NCI-H524 treated with DMSO at 0.1 percent for 48 hours (cell line): ENCODE data around the gene PPIF.

Experiments used
- DNase-seq: peaks from one replicate; lab custom pipeline; 2025; lab: John Stamatoyannopoulos, UW

PPIF gene

GRCh38 chr10:79387974-79388850, 40.9 kb downstream of the PPIF start:
- no peak for DNase-seq

DNA sequence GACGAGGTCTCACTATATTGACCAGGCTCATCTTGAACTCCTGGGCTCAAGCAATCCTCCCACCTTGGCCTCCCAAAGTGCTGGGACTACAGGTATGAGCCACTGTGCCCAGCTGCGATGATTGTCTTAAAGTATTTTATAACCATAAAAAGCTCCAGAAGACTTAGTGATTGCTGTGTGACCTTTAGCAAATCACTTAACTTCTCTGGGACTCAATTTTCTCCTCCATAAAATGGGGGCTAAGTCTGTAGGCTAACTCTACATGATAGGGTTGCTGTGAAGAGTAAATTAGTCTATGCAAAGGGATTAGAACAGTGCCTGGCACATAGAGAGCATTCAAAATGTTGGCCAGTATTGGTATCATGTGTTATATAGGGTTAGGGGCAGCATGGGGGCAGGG, 42.8 kb downstream of the PPIF start:
- no peak for DNase-seq

DNA sequence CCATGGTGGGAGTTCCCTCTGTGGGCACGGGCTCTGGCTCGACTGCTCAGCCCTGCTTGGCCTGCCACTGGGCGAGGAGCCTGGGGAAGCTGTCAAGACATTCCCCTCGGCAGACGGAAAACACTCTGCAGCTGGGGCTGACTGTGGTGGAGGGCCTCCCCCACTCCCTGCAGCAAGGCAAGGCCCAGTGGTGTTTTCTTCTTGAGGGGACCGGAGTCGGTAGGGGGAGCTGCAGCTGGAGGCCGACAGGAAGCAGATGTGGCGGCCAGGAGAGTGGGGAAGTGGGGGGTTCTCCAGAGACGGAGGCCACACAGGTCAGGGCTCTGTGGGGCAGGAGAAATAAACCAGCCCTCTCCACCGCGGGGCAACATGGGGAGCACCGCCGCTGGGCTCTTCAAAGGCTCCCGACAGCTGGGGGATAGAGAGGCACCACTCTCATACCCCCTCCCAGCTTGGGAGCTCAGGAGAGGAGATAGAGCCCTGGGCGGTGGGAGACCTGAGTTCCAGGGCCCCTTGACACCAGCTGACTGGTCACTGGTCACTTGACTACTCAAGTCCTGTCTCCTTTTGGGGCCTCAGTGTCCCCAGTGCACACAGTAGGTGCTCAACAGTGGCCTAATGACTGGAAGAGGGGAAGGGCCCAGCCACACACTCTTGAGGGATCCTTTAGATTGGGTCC, 43.4 kb downstream of the PPIF start:
- no peak for DNase-seq

DNA sequence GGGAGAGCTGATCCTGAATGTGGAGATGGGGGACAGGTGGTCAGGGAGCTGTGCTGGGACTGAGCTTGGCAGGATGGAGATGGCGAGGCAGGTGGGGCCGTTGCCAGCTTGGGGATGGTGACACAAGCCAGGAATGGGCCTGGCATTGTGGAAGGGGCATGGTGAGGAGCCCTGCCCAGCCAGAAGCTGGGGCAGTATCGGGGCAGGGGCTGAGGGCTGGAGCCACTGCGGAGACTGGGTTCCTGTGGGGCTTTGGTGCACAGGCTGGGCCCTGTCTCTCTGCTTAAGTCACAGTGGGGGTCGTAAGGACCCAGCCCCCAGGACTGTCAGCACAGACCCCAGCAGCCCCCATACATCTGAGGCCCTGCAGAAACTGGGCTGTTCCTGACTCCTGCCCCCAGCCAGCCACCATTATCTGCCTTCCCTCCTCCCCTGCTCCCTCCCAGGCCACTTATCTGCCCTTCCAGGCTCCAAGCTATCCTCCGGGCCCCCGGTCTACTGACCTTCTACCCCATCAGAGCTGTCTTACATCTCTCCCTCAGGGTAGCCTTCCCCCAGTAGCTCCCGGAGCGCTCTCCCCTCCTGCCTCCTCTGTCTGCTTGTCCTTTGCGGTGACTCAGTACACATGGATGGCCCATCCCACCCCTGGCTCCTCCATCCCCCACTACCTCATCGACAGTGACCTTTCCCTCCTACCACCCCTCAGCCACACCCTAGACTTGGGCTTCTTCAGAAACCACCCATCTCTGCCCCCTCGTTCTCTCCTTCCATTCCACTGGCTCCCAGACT, 44.2 kb downstream of the PPIF start:
- DNase-seq = no peak

GRCh38 chr10:79392020-79392398, 44.7 kb downstream of the PPIF start:
- DNase-seq = no peak

- no peak for DNase-seq
These were observed 45.4 kb downstream of the PPIF start for GRCh38 chr10:79392506-79393176.

DNA sequence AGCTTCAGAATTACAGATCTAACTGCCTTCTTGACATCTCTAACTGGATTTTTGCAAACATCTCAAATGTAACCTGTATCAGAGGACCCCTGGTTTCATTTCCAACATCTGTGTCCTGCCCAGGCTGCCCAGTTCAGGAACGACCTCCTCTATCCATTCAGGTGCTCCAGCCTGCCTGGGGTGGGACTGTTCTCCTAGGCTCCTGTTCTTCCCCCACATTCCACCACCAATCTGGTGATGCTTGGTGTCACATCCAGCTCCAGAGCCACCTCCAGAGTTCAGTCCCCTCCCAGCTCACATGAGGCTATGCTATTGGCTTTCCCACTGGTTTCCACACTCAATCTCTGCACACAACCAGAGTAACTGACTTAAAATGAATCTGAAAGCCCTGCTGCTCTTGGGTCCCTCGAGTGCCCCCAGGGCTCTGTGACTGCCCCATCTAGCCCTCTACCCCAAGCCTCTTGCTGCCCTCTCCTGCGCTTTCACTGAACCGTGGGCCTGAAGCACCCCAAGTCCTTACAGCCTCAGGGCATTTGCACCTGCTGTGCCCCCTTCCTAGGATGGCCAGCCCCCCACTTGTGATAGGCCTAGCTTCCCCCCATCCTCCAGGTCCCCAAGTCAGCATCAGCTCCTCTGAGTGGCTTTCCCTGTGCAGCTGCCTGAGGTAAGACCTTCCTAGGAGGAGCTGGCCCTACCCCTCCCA, 46.1 kb downstream of the PPIF start:
- DNase-seq = no peak

- no peak for DNase-seq
These were observed 46.8 kb downstream of the PPIF start for GRCh38 chr10:79393924-79394610.

- DNase-seq = no peak
These were observed 47.4 kb downstream of the PPIF start for GRCh38 chr10:79394664-79395063.

- DNase-seq = no peak
These were observed 49.3 kb downstream of the PPIF start for GRCh38 chr10:79396520-79396919.

GRCh38 chr10:79397051-79397450, 49.8 kb downstream of the PPIF start:
- DNase-seq = no peak

DNA sequence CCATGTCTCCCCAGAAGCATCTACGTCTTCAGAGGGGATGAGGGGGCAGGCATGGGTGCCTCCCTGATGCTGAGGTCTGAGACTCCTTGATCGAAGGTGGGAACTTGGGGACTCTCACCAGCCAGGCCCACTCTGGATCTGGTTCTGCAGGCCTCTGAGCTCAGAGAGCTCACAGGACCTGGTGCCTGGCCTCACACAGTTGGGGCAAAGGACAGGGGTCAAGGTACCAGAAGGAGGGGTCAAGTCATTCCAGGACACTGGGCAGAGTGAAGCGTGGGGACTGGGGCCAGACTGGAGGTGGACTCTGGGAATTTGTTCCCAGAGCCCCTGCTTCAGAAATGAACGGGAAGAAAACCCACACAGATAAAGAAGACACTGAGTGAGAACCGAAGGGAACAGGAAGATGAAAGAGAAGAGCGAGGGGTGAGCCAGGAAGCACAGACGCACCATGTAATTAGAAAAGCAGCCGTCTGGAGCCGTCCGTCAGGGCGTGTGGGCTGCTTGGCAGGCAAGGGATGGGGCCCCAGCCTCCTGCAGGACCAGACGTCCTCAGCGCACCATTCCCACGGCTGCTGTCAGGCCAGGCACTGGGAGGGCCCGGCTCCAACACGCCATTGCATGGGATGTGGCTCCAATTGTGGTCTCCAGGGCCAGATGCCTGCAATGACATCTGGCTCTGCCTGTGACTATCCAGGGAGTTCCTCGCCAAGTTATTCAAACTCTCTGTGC, 50.5 kb downstream of the PPIF start:
- DNase-seq = no peak

DNA sequence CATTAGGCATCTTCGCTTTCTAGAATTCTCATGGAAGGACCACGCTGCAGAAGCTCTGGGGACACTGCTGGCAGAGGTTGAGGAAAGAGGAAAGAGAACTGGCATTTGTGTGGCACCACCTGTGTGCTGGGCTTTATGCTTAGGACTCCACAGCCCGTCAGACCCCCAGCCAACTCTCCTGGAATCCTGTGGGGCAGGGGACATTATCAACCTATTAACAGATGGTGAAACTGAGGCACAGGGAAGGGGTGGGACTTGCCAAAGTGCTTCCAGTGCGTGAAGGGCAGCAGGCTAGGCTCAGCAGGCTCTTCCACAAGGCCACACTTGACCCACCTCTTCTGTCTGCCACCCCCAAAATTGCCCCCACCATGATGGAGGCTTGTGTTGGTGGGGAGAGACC, 51.4 kb downstream of the PPIF start:
- DNase-seq = no peak

GRCh38 chr10:79399223-79399831, 52.1 kb downstream of the PPIF start:
- DNase-seq = no peak

DNA sequence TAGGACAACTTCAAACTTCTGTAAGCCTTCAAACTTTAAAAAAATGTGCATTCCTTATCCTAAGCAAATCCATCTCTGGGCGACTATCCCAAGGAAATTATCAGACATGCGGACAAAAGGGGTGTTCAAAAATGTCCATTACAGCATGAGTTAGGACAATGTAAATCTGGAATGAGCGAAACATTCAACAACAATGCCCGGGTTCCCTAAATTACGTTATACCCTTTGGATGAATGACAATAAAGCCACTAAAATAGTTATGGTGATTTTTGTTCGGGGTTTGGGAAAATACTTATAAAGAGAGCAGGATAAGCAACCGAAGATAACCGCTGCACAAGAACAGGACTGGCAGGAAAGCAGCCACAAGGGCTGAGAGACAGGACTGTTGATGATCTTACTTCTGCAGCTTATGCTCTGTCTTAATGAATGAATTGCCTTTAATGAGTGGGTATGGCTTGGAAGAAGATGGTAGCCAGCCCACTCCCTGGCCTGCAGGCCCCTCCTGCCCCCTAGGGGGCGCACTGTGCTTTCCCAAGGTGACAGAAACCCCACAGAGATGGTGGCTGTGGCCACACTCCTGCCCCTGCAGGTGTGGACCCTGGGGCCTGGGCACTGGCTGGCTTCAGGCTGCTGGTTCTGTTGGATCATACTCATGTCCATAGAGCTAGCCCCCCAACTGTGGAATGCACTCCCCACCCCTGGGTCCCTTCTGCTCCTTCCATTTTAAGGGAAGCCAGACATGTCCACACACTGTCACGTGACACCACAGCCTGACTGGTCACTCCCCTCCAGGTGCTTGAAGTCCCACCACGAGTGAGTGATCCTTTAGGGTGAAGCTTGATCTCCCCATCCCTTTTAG, 53.1 kb downstream of the PPIF start:
- DNase-seq = no peak

GRCh38 chr10:79401015-79401921, 54.0 kb downstream of the PPIF start:
- DNase-seq = no peak

GRCh38 chr10:79402625-79402946, 55.3 kb downstream of the PPIF start:
- no peak for DNase-seq

DNA sequence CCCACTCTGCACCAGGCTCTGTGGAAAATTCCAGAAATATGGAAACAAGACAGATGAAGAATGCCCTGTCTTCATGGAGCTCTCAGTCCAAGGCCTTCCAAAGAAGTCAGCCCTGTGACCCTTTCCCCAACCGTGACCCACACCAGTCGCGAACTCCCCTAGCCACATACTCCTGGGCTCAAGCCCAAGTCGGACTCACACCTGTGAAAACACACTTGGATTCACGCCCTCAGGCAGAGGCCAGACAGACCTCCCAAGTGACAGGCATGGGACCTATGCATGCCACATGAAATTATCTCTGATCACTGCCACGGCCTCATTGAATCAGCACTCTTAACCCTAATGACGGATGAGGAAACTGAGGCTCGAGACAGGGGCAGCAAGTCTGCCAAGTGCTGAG, 55.7 kb downstream of the PPIF start:
- no peak for DNase-seq
